MM.1S (cell line): ENCODE data around the gene NMRK1.

Experiments
- CTCF ChIP-seq: fragments of 300-600 bp; sonication (generic); IDR thresholded peaks from 2 replicates; pipeline ENCODE4 v1.5.1; 2016; ENCODE audit warnings: antibody characterized with exemption, low read length, mixed read lengths
- EZH2 ChIP-seq: fragments of 300-600 bp; sonication (generic); optimal IDR thresholded peaks from 2 replicates; pipeline ENCODE3; 2017; ENCODE audit warnings: low read depth, mild to moderate bottlenecking, antibody characterized with exemption, low read length, mixed read lengths

- TF ChIP-seq CTCF (no peak), EZH2 (no peak)
Measured at GRCh38 chr9:75071530-75072122, 16.3 kb downstream of the NMRK1 start.
